ENCODE measurements around the gene ANKFN1.

ANKFN1 gene

GRCh38 chr17:56171186-56171959 lies 18.1 kb downstream of the ANKFN1 start:
- no peak for TF ChIP-seq CTCF (IDR thresholded peaks at IDR 0.05; ENCODE audit: low read depth, low read length)

GRCh38 chr17:56172517-56172982 lies 19.3 kb downstream of the ANKFN1 start:
- H3K4me3 ChIP-seq (replicated peaks in 1 of 2; ENCODE audit: low read depth in 2 of 2, low read length in 2 of 2) = no peak overlapping the region
- DNase-seq (ENCODE audit: low read depth in 2 of 2) = no peak
- no peak for TF ChIP-seq CTCF (IDR thresholded peaks at IDR 0.05; ENCODE audit: low read depth, low read length)

More at GRCh38 chr17:56171186-56171959, 18.1 kb downstream of the ANKFN1 start:
- no peak overlapping the region for H3K4me3 ChIP-seq (replicated peaks in 1 of 2; ENCODE audit: low read depth in 2 of 2, low read length in 2 of 2)
- DNase-seq (ENCODE audit: low read depth in 2 of 2) = no peak

GRCh38 chr17:56173026-56173425 lies 19.8 kb downstream of the ANKFN1 start:
- no peak overlapping the region for H3K4me3 ChIP-seq (replicated peaks in 1 of 2; ENCODE audit: low read depth in 2 of 2, low read length in 2 of 2)

GRCh38 chr17:56173958-56174835 lies 20.9 kb downstream of the ANKFN1 start:
- TF ChIP-seq CTCF (IDR thresholded peaks at IDR 0.05; ENCODE audit: low read depth, low read length) = no peak
- no peak overlapping the region for H3K4me3 ChIP-seq (replicated peaks in 1 of 2; ENCODE audit: low read depth in 2 of 2, low read length in 2 of 2)
- no peak for DNase-seq (ENCODE audit: low read depth in 2 of 2)

More at GRCh38 chr17:56173026-56173425, 19.8 kb downstream of the ANKFN1 start:
- TF ChIP-seq CTCF (IDR thresholded peaks at IDR 0.05; ENCODE audit: low read depth, low read length) = no peak
- DNase-seq (ENCODE audit: low read depth in 2 of 2) = no peak

GRCh38 chr17:56175299-56175955 lies 22.2 kb downstream of the ANKFN1 start:
- no peak for TF ChIP-seq CTCF (IDR thresholded peaks at IDR 0.05; ENCODE audit: low read depth, low read length)
- H3K4me3 ChIP-seq (replicated peaks in 1 of 2; ENCODE audit: low read depth in 2 of 2, low read length in 2 of 2) = no peak overlapping the region
- no peak for DNase-seq (ENCODE audit: low read depth in 2 of 2)

GRCh38 chr17:56176091-56176490 lies 22.8 kb downstream of the ANKFN1 start:
- no peak for TF ChIP-seq CTCF (IDR thresholded peaks at IDR 0.05; ENCODE audit: low read depth, low read length)
- no peak overlapping the region for H3K4me3 ChIP-seq (replicated peaks in 1 of 2; ENCODE audit: low read depth in 2 of 2, low read length in 2 of 2)
- DNase-seq (ENCODE audit: low read depth in 2 of 2) = no peak
